ENCODE results near the gene KANSL1L.

DNA sequence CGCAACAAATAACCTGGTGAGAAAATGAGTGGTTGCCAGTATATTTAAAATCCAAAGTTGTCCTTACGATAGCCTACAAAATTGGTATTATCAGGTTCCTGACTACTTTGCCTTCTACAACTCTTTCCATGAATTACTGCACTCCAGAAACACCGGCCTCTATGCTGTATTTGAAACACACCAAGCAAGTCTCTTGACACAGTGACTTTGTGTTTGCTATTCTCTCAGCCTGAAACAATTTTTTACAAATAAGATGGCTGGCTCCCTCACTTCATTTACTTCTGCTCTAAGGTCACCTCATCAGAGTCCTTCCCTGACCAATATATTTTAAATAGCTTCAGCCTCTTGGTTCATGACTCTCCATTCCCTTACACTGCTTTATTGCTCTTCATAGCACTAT is 12.2 kb downstream of the KANSL1L start:
- TF ChIP-seq CTCF (IDR thresholded peaks at IDR 0.05 in 2 of 3, conservative IDR thresholded peaks at IDR 0.05 in 1 of 3; ENCODE audit: insufficient read depth in 2 of 3, low read depth in 1 of 3, low read length in 3 of 3) (no peak), NEUROD1 (IDR thresholded peaks at IDR 0.05; ENCODE audit: borderline replicate concordance, low read depth, low read length, partially characterized antibody) (no peak), ZNF274 (IDR thresholded peaks at IDR 0.05; ENCODE audit: borderline replicate concordance, low read depth, low read length) (no peak)

Measured in K562 (cell line).